Liver (tissue), 9 donors: ENCODE results near the gene MSL1. TPM values are rescaled to one million over a fixed set of nuclear protein-coding genes. Genes with fewer than 3 reads are reported as not detected.

Experiments used
- DNase-seq: peaks from one replicate; pipeline ENCODE4 v3.0.0-alpha.2; 2017; ENCODE audit warnings: low spot score
- H3K27ac ChIP-seq, 2 donors: one replicate each; pipeline ENCODE4 v1.7.0; 2013; ENCODE audit warnings: inconsistent platforms in 2 of 2, low read length in 2 of 2, control low read depth in 1 of 2, low read depth in 1 of 2, mild to moderate bottlenecking in 1 of 2
- H3K27me3 ChIP-seq, 4 donors: one replicate each; pipeline versions ENCODE4 v1.6.1 to v1.7.0; 2013; ENCODE audit warnings: low read length in 3 of 4, inconsistent platforms in 1 of 4, mild to moderate bottlenecking in 1 of 4, moderate library complexity in 1 of 4; ENCODE audit not compliant: control insufficient read depth in 4 of 4, insufficient read depth in 4 of 4
- H3K36me3 ChIP-seq, 4 donors: one replicate each; pipeline versions ENCODE4 v1.6.1 to v1.7.0; 2013; ENCODE audit warnings: low read length in 3 of 4, mild to moderate bottlenecking in 3 of 4, low read depth in 1 of 4, moderate library complexity in 1 of 4; ENCODE audit not compliant: control insufficient read depth in 4 of 4, insufficient read depth in 3 of 4
- H3K4me1 ChIP-seq, 4 donors: one replicate each; pipeline versions ENCODE4 v1.6.1 to v1.7.0; 2013; ENCODE audit warnings: low read length in 3 of 4, mild to moderate bottlenecking in 3 of 4, moderate library complexity in 1 of 4; ENCODE audit not compliant: control insufficient read depth in 4 of 4, insufficient read depth in 4 of 4
- H3K4me3 ChIP-seq, 3 donors: one replicate each; pipeline versions ENCODE4 v1.6.1 to v1.7.0; 2013; ENCODE audit warnings: low read length in 3 of 3, control low read depth in 1 of 3, low read depth in 1 of 3, mild to moderate bottlenecking in 1 of 3
- H3K9ac ChIP-seq, 2 donors: one replicate each; pipeline ENCODE4 v1.7.0; 2013; ENCODE audit warnings: low read length in 2 of 2, mild to moderate bottlenecking in 2 of 2, moderate library complexity in 2 of 2, control low read depth in 1 of 2, low read depth in 1 of 2
- H3K9me3 ChIP-seq, 4 donors: one replicate each; pipeline versions ENCODE4 v1.6.1 to v1.7.0; 2013; ENCODE audit warnings: low read length in 3 of 4; ENCODE audit not compliant: control insufficient read depth in 4 of 4
- ATF3 ChIP-seq: IDR thresholded peaks from 2 replicates; pipeline ENCODE4 v1.6.1; 2016; ENCODE audit warnings: antibody characterized with exemption
- EGR1 ChIP-seq, 2 donors: IDR thresholded peaks; 2 replicates each; pipeline ENCODE4 v1.6.1; 2016 to 2018; ENCODE audit warnings: antibody characterized with exemption in 2 of 2, low read depth in 2 of 2
- FOXA1 ChIP-seq: IDR thresholded peaks from 2 replicates; pipeline ENCODE4 v1.6.1; 2016; ENCODE audit warnings: antibody characterized with exemption
- FOXA2 ChIP-seq: IDR thresholded peaks from 2 replicates; pipeline ENCODE4 v1.6.1; 2016; ENCODE audit warnings: antibody characterized with exemption
- GABPA ChIP-seq, 2 donors: IDR thresholded peaks in 1 of 2; conservative IDR thresholded peaks in 1 of 2; 2 replicates each; pipeline ENCODE4 v1.6.1; 2016; ENCODE audit warnings: antibody characterized with exemption in 2 of 2, mild to moderate bottlenecking in 1 of 2, moderate library complexity in 1 of 2
- HNF4A ChIP-seq, 2 donors: conservative IDR thresholded peaks; 2 replicates each; pipeline ENCODE4 v1.6.1; 2016; ENCODE audit warnings: antibody characterized with exemption in 2 of 2, mild to moderate bottlenecking in 2 of 2
- HNF4G ChIP-seq: IDR thresholded peaks from 2 replicates; pipeline ENCODE4 v1.6.1; 2016; ENCODE audit warnings: antibody characterized with exemption
- JUND ChIP-seq, 2 donors: IDR thresholded peaks; 2 replicates each; pipeline ENCODE4 v1.6.1; 2016; ENCODE audit warnings: antibody characterized with exemption in 2 of 2
- MAX ChIP-seq: IDR thresholded peaks from 2 replicates; pipeline ENCODE4 v1.6.1; 2016; ENCODE audit warnings: antibody characterized with exemption
- NR2F2 ChIP-seq: IDR thresholded peaks from 2 replicates; pipeline ENCODE4 v1.6.1; 2016; ENCODE audit warnings: antibody characterized with exemption
- RAD21 ChIP-seq, 2 donors: IDR thresholded peaks; 2 replicates each; pipeline ENCODE4 v1.6.1; 2016; ENCODE audit warnings: antibody characterized with exemption in 2 of 2, mild to moderate bottlenecking in 2 of 2
- RXRA ChIP-seq, 2 donors: IDR thresholded peaks; 2 replicates each; pipeline ENCODE4 v1.6.1; 2017 to 2018; ENCODE audit warnings: antibody characterized with exemption in 2 of 2, mild to moderate bottlenecking in 1 of 2
- SP1 ChIP-seq: IDR thresholded peaks from 2 replicates; pipeline ENCODE4 v1.6.1; 2018; ENCODE audit warnings: antibody characterized with exemption, mild to moderate bottlenecking
- TAF1 ChIP-seq: conservative IDR thresholded peaks from 2 replicates; pipeline ENCODE4 v1.6.1; 2016; ENCODE audit warnings: antibody characterized with exemption, mild to moderate bottlenecking
- YY1 ChIP-seq: IDR thresholded peaks from 2 replicates; pipeline ENCODE4 v1.6.1; 2016; ENCODE audit warnings: antibody characterized with exemption, mild to moderate bottlenecking
- ZBTB33 ChIP-seq: IDR thresholded peaks from 2 replicates; pipeline ENCODE4 v1.6.1; 2016; ENCODE audit warnings: antibody characterized with exemption
- WGBS: extraction: QIAGEN DNeasy Blood & Tissue Kit; methylation state at CpG from one replicate; pipeline ENCODE4 v1.1.7; 2013; 5-methylcytosine and 5-hydroxymethylcytosine counted together
- polyA plus RNA-seq, 2 donors: library from polyadenylated mRNA; stranded (reverse) in 1 of 2; unstranded in 1 of 2; fragments of 200-250 nt in 1 of 2; fragments of >200 nt in 1 of 2; fragmentation: Nextera tagmentation in 1 of 2; extraction: Ambion mirVana in 1 of 2; gene quantifications; one replicate each; pipeline versions ENCODE4 v1.2.1 to v1.2.3, GENCODE V29; 2013 to 2015
- total RNA-seq, 2 donors: library from RNA; depleted of rRNA; stranded (reverse); fragments of >200 nt; gene quantifications; one replicate each; pipeline ENCODE4 v1.2.3, GENCODE V29; 2014
- TF ChIP-seq, protein P1 (sequence below): fragments of 150-350 bp; IDR thresholded peaks from 2 replicates; pipeline ENCODE4 v1.5.1; 2017; ENCODE audit warnings: improper control_type of control experiment, low read depth, low read length; ENCODE audit not compliant: missing input control
- TF ChIP-seq, protein P2 (sequence below): IDR thresholded peaks from 2 replicates; pipeline ENCODE4 v1.6.1; 2016; ENCODE audit warnings: antibody characterized with exemption, mild to moderate bottlenecking
- donor health status: healthy.
- donor health status: healthy.
- donor health status: healthy.
- donor health status: healthy.
- donor health status: healthy.

MSL1 gene
- total and polyA plus RNA-seq, 4 donors = 7.9 to 43.7 (median 23.6) TPM

- Histone ChIP-seq H3K27ac (peak overlapping the region; percentile 98 to 99), H3K36me3 (peaks cover 12 to 29% (median 21%) of the 10 kb centered on the region in 4 donors), H3K4me1 (peaks cover 24 to 72% (median 54%) of the 10 kb centered on the region in 4 donors), H3K4me3 (peak overlapping the region; percentile 39 to 64 (median 50)), H3K9me3 (no peaks in the 10 kb centered on the region), H3K9ac (peak overlapping the region; percentile 67 to 90), H3K27me3 (no peaks in the 10 kb centered on the region)
- TF ChIP-seq ATF3 = no peak
- TF ChIP-seq HNF4A (conservative IDR thresholded peaks at IDR 0.05) = peak; percentile 98
- TF ChIP-seq RXRA (IDR thresholded peaks at IDR 0.05) = peak; percentile 93 to 95
- peak; percentile 82 to 92 for TF ChIP-seq JUND (IDR thresholded peaks at IDR 0.05)
- TF ChIP-seq TAF1 = no peak
- peak; percentile 48 to 67 for TF ChIP-seq RAD21 (IDR thresholded peaks at IDR 0.05)
- peak; percentile 86 for TF ChIP-seq ZBTB33
- TF ChIP-seq NR2F2 = no peak
- TF ChIP-seq YY1 = peak; percentile 81
- peak; percentile 97 for TF ChIP-seq HNF4G
- peak in 1 of 2 donors; percentile 53 for TF ChIP-seq GABPA (IDR thresholded peaks at IDR 0.05 in 1 of 2, conservative IDR thresholded peaks at IDR 0.05 in 1 of 2)
- peak; percentile 97 for TF ChIP-seq SP1
- TF ChIP-seq FOXA1 = peak; percentile 60
- peak; percentile 97 for TF ChIP-seq MAX
- TF ChIP-seq, protein P1, sequence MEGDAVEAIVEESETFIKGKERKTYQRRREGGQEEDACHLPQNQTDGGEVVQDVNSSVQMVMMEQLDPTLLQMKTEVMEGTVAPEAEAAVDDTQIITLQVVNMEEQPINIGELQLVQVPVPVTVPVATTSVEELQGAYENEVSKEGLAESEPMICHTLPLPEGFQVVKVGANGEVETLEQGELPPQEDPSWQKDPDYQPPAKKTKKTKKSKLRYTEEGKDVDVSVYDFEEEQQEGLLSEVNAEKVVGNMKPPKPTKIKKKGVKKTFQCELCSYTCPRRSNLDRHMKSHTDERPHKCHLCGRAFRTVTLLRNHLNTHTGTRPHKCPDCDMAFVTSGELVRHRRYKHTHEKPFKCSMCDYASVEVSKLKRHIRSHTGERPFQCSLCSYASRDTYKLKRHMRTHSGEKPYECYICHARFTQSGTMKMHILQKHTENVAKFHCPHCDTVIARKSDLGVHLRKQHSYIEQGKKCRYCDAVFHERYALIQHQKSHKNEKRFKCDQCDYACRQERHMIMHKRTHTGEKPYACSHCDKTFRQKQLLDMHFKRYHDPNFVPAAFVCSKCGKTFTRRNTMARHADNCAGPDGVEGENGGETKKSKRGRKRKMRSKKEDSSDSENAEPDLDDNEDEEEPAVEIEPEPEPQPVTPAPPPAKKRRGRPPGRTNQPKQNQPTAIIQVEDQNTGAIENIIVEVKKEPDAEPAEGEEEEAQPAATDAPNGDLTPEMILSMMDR = no peak
- TF ChIP-seq EGR1 (IDR thresholded peaks at IDR 0.05; ENCODE audit: low read depth in 2 of 2) = peak; percentile 47 to 91
- peak; percentile 71 for TF ChIP-seq FOXA2
- TF ChIP-seq, protein P2, sequence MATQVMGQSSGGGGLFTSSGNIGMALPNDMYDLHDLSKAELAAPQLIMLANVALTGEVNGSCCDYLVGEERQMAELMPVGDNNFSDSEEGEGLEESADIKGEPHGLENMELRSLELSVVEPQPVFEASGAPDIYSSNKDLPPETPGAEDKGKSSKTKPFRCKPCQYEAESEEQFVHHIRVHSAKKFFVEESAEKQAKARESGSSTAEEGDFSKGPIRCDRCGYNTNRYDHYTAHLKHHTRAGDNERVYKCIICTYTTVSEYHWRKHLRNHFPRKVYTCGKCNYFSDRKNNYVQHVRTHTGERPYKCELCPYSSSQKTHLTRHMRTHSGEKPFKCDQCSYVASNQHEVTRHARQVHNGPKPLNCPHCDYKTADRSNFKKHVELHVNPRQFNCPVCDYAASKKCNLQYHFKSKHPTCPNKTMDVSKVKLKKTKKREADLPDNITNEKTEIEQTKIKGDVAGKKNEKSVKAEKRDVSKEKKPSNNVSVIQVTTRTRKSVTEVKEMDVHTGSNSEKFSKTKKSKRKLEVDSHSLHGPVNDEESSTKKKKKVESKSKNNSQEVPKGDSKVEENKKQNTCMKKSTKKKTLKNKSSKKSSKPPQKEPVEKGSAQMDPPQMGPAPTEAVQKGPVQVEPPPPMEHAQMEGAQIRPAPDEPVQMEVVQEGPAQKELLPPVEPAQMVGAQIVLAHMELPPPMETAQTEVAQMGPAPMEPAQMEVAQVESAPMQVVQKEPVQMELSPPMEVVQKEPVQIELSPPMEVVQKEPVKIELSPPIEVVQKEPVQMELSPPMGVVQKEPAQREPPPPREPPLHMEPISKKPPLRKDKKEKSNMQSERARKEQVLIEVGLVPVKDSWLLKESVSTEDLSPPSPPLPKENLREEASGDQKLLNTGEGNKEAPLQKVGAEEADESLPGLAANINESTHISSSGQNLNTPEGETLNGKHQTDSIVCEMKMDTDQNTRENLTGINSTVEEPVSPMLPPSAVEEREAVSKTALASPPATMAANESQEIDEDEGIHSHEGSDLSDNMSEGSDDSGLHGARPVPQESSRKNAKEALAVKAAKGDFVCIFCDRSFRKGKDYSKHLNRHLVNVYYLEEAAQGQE = peak; percentile 86
- peak; percentile 60 for DNase-seq
- 23% methylated on average over 9 of the region's 9 CpGs for WGBS
Observed at GRCh38 chr17:40097931-40098845, 23.6 kb upstream of the MSL1 start.
